Anterior cingulate cortex (tissue), 58 donors: ENCODE measurements around the gene RAI14.
"Not testable (repeated sequence)": the region's sequence is repeated elsewhere in the genome, so short reads cannot be mapped to it uniquely, and the experiment has no call there.

ENCODE experiments used
- DNase-seq, 58 donors: peaks; one replicate each; lab custom pipeline; 2025; lab: John Stamatoyannopoulos, UW

RAI14 gene

GRCh38 chr5:34721327-34721726, 65.2 kb downstream of the RAI14 start:
- no peak for DNase-seq

GRCh38 chr5:34722183-34722582, 66.1 kb downstream of the RAI14 start:
- DNase-seq, result no peak

- DNase-seq, result no peak
These were observed 68.6 kb downstream of the RAI14 start for GRCh38 chr5:34724741-34725140.

GRCh38 chr5:34727166-34727749, 71.1 kb downstream of the RAI14 start:
- DNase-seq, result not testable (repeated sequence)

GRCh38 chr5:34728236-34728635, 72.1 kb downstream of the RAI14 start:
- no peak for DNase-seq

GRCh38 chr5:34731435-34732232, 75.5 kb downstream of the RAI14 start:
- no peak for DNase-seq

- no peak for DNase-seq
These were observed 78.2 kb downstream of the RAI14 start for GRCh38 chr5:34734326-34734725.

GRCh38 chr5:34735491-34736426, 79.6 kb downstream of the RAI14 start:
- no peak for DNase-seq

GRCh38 chr5:34736445-34737115, 80.5 kb downstream of the RAI14 start:
- no peak for DNase-seq

- DNase-seq, result no peak
These were observed 81.6 kb downstream of the RAI14 start for GRCh38 chr5:34737731-34738130.

GRCh38 chr5:34738381-34738780, 82.3 kb downstream of the RAI14 start:
- no peak for DNase-seq

- no peak for DNase-seq
These were observed 84.3 kb downstream of the RAI14 start for GRCh38 chr5:34740389-34740806.

GRCh38 chr5:34742061-34742460, 85.9 kb downstream of the RAI14 start:
- no peak for DNase-seq

GRCh38 chr5:34743878-34744277, 87.8 kb downstream of the RAI14 start:
- no peak for DNase-seq

GRCh38 chr5:34748431-34748830, 92.3 kb downstream of the RAI14 start:
- no peak for DNase-seq

- DNase-seq, result no peak
These were observed 93.3 kb downstream of the RAI14 start for GRCh38 chr5:34749431-34749873.

- DNase-seq, result no peak
These were observed 94.1 kb downstream of the RAI14 start for GRCh38 chr5:34750206-34750605.

- no peak for DNase-seq
These were observed 95.9 kb downstream of the RAI14 start for GRCh38 chr5:34751807-34752736.

- not testable (repeated sequence) for DNase-seq
These were observed 97.1 kb downstream of the RAI14 start for GRCh38 chr5:34753236-34753635.
